HepG2 (cell line): ENCODE measurements around the gene RBM14. TPM values are rescaled to one million over a fixed set of nuclear protein-coding genes. Genes with fewer than 3 reads are reported as not detected.

ENCODE experiments used
- FOXC1 ChIP-seq: sonication (generic); formaldehyde crosslinking; IDR thresholded peaks from 2 replicates; pipeline ENCODE4 v1.8.0; 2022; ENCODE audit warnings: mild to moderate bottlenecking, missing genetic modification reagents, borderline replicate concordance
- ISX ChIP-seq: sonication (generic); formaldehyde crosslinking; conservative IDR thresholded peaks from 2 replicates; pipeline ENCODE4 v1.5.0; 2020; ENCODE audit warnings: missing genetic modification reagents
- JARID2 ChIP-seq: sonication (generic); formaldehyde crosslinking; IDR thresholded peaks from 2 replicates; pipeline ENCODE4 v1.8.1; 2023; ENCODE audit warnings: missing genetic modification reagents, inconsistent platforms; ENCODE audit not compliant: insufficient replicate concordance
- NFE2L1 ChIP-seq: sonication (generic); formaldehyde crosslinking; IDR thresholded peaks from 2 replicates; pipeline ENCODE4 v1.4.0; 2020; ENCODE audit warnings: missing genetic modification reagents, mild to moderate bottlenecking, borderline replicate concordance
- SNRNP70 ChIP-seq: fragments of 200-400 bp; formaldehyde crosslinking; IDR thresholded peaks from 2 replicates; pipeline ENCODE4 v1.6.1; 2017; ENCODE audit warnings: mild to moderate bottlenecking, low read depth, low read length, moderate library complexity
- TAF15 ChIP-seq: fragments of 200-400 bp; formaldehyde crosslinking; IDR thresholded peaks from one replicate; pipeline ENCODE4 v1.6.1; 2018; ENCODE audit warnings: mild to moderate bottlenecking, low read depth, low read length; ENCODE audit not compliant: poor library complexity, severe bottlenecking
- ZNF230 ChIP-seq: sonication (generic); formaldehyde crosslinking; IDR thresholded peaks from 2 replicates; pipeline ENCODE4 v1.4.0; 2020; ENCODE audit warnings: mild to moderate bottlenecking, missing genetic modification reagents
- ZNF530 ChIP-seq: sonication (generic); formaldehyde crosslinking; IDR thresholded peaks from 2 replicates; pipeline ENCODE4 v1.5.0; 2020; ENCODE audit warnings: low read depth, mild to moderate bottlenecking, missing genetic modification reagents
- ZNF619 ChIP-seq: sonication (generic); formaldehyde crosslinking; IDR thresholded peaks from 2 replicates; pipeline ENCODE4 v1.4.0; 2020; ENCODE audit warnings: mild to moderate bottlenecking, missing genetic modification reagents
- polyA plus RNA-seq, 8 experiments: library from polyadenylated mRNA; depleted of rRNA in 3 of 8; stranded (reverse) in 7 of 8; unstranded in 1 of 8; fragments of >200 nt; fragmentation: Illumina TruSeq in 4 of 8; extraction: Trizol in 4 of 8; gene quantifications; 2 replicates each; pipeline versions ENCODE4 v1.2.1 to v1.2.3, GENCODE V29; 2011 to 2016; ENCODE audit warnings: low read depth in 4 of 8, missing spikeins in 1 of 8, mixed read lengths in 1 of 8; ENCODE audit not compliant: insufficient read depth in 1 of 8
- total RNA-seq, 5 experiments: library from RNA; depleted of rRNA; stranded (reverse); fragments of >200 nt; fragmentation: Illumina TruSeq; extraction: Trizol; gene quantifications; 2 replicates each; pipeline ENCODE4 v1.2.3, GENCODE V29; 2016; ENCODE audit warnings: low read depth in 1 of 5
- TF ChIP-seq, protein P1 (sequence below), 2 experiments: sonication (generic) in 1 of 2; formaldehyde crosslinking in 1 of 2; IDR thresholded peaks; 2 replicates each; pipeline versions ENCODE4 v1.6.1 to v1.9.0; 2014 to 2022; ENCODE audit warnings: antibody characterized with exemption in 1 of 2, borderline replicate concordance in 1 of 2, inconsistent platforms in 1 of 2, low read depth in 1 of 2, missing genetic modification reagents in 1 of 2
- TF ChIP-seq, protein P2 (sequence below), 2 experiments: sonication (generic) in 1 of 2; formaldehyde crosslinking in 1 of 2; IDR thresholded peaks; 2 replicates each; pipeline versions ENCODE4 v1.4.0 to v1.6.1; 2018 to 2020; ENCODE audit warnings: missing genetic modification reagents in 2 of 2, borderline replicate concordance in 1 of 2, low read depth in 1 of 2, mild to moderate bottlenecking in 1 of 2, missing biosample characterization in 1 of 2
- TF ChIP-seq, protein P3 (sequence below): IDR thresholded peaks from 2 replicates; pipeline ENCODE4 v1.6.1; 2016; ENCODE audit warnings: low read depth
- TF ChIP-seq, protein P4 (sequence below): sonication (generic); formaldehyde crosslinking; IDR thresholded peaks from 2 replicates; pipeline ENCODE4 v1.5.0; 2020; ENCODE audit warnings: mild to moderate bottlenecking, missing genetic modification reagents
- TF ChIP-seq, protein P5 (sequence below): sonication (generic); formaldehyde crosslinking; IDR thresholded peaks from 2 replicates; pipeline ENCODE4 v1.8.0; 2022; ENCODE audit warnings: mild to moderate bottlenecking, missing genetic modification reagents, moderate library complexity

Gene RBM14
- total and polyA plus RNA-seq, 2 of the 13 experiments (the other 11 are each of a cell fraction or from before 2014, with no cell fraction given) = 12.7 to 44.1 TPM

DNA sequence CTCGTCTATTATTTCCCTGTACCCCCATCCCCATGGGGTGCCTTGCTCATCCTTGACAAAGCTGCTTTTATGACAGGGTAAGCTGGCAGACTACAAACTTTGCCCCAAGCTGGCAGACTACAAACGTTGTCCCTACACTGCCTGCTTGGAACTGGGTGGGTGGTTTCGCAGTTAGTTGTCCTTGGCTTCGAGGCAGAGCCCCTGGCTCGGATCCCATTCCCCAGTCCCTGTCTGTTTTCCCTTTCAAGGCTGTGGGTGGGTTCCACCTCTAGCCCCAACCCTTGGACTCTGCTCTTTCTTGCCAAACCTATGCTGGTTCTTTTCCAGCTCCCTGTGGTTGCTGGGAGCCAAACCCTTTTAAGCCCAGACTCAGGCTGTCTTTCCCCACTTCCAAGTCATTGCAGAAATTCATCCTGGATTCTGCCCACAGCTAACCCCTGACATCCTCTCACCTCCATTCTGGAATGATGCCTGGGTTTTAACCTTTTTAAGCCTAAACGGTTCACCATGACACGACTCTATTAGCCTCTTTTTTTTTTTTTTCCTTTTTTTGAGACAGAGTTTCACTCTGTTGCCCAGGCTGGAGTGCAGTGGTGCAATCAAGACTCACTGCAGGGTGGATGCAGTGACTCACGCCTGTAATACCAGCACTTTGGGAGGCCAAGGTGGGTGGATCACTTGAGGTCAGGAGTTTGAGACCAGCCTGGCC is 9.2 kb upstream of the RBM14 start (continued):
- TF ChIP-seq, protein P1, sequence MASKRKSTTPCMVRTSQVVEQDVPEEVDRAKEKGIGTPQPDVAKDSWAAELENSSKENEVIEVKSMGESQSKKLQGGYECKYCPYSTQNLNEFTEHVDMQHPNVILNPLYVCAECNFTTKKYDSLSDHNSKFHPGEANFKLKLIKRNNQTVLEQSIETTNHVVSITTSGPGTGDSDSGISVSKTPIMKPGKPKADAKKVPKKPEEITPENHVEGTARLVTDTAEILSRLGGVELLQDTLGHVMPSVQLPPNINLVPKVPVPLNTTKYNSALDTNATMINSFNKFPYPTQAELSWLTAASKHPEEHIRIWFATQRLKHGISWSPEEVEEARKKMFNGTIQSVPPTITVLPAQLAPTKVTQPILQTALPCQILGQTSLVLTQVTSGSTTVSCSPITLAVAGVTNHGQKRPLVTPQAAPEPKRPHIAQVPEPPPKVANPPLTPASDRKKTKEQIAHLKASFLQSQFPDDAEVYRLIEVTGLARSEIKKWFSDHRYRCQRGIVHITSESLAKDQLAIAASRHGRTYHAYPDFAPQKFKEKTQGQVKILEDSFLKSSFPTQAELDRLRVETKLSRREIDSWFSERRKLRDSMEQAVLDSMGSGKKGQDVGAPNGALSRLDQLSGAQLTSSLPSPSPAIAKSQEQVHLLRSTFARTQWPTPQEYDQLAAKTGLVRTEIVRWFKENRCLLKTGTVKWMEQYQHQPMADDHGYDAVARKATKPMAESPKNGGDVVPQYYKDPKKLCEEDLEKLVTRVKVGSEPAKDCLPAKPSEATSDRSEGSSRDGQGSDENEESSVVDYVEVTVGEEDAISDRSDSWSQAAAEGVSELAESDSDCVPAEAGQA (IDR thresholded peaks at IDR 0.05; ENCODE audit: low read depth) = no peak
- TF ChIP-seq, protein P1 (CRISPR knock-in tag; IDR thresholded peaks at IDR 0.05; ENCODE audit: borderline replicate concordance) = no peak
- TF ChIP-seq NFE2L1 (CRISPR knock-in tag) = no peak
- no peak for TF ChIP-seq JARID2 (CRISPR knock-in tag)
- no peak for TF ChIP-seq ZNF230 (CRISPR knock-in tag)
- no peak for TF ChIP-seq ZNF619
- TF ChIP-seq, protein P2, sequence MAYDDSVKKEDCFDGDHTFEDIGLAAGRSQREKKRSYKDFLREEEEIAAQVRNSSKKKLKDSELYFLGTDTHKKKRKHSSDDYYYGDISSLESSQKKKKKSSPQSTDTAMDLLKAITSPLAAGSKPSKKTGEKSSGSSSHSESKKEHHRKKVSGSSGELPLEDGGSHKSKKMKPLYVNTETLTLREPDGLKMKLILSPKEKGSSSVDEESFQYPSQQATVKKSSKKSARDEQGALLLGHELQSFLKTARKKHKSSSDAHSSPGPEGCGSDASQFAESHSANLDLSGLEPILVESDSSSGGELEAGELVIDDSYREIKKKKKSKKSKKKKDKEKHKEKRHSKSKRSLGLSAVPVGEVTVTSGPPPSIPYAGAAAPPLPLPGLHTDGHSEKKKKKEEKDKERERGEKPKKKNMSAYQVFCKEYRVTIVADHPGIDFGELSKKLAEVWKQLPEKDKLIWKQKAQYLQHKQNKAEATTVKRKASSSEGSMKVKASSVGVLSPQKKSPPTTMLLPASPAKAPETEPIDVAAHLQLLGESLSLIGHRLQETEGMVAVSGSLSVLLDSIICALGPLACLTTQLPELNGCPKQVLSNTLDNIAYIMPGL (CRISPR knock-in tag; IDR thresholded peaks at IDR 0.05; ENCODE audit: borderline replicate concordance in 1 of 2, low read depth in 1 of 2) = no peak; a peak in 1 of 4 replicates
- no peak for TF ChIP-seq TAF15
- TF ChIP-seq, protein P3, sequence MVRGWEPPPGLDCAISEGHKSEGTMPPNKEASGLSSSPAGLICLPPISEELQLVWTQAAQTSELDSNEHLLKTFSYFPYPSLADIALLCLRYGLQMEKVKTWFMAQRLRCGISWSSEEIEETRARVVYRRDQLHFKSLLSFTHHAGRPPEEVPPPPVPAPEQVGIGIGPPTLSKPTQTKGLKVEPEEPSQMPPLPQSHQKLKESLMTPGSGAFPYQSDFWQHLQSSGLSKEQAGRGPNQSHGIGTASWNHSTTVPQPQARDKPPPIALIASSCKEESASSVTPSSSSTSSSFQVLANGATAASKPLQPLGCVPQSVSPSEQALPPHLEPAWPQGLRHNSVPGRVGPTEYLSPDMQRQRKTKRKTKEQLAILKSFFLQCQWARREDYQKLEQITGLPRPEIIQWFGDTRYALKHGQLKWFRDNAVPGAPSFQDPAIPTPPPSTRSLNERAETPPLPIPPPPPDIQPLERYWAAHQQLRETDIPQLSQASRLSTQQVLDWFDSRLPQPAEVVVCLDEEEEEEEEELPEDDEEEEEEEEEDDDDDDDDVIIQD (CRISPR knock-in tag) = no peak
- TF ChIP-seq, protein P4, sequence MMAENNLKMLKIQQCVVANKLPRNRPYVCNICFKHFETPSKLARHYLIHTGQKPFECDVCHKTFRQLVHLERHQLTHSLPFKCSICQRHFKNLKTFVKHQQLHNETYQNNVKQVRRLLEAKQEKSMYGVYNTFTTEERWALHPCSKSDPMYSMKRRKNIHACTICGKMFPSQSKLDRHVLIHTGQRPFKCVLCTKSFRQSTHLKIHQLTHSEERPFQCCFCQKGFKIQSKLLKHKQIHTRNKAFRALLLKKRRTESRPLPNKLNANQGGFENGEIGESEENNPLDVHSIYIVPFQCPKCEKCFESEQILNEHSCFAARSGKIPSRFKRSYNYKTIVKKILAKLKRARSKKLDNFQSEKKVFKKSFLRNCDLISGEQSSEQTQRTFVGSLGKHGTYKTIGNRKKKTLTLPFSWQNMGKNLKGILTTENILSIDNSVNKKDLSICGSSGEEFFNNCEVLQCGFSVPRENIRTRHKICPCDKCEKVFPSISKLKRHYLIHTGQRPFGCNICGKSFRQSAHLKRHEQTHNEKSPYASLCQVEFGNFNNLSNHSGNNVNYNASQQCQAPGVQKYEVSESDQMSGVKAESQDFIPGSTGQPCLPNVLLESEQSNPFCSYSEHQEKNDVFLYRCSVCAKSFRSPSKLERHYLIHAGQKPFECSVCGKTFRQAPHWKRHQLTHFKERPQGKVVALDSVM (CRISPR knock-in tag) = no peak; the same call in 1 of the 2 replicates
- TF ChIP-seq ZNF530 (CRISPR knock-in tag) = no peak
- TF ChIP-seq, protein P5, sequence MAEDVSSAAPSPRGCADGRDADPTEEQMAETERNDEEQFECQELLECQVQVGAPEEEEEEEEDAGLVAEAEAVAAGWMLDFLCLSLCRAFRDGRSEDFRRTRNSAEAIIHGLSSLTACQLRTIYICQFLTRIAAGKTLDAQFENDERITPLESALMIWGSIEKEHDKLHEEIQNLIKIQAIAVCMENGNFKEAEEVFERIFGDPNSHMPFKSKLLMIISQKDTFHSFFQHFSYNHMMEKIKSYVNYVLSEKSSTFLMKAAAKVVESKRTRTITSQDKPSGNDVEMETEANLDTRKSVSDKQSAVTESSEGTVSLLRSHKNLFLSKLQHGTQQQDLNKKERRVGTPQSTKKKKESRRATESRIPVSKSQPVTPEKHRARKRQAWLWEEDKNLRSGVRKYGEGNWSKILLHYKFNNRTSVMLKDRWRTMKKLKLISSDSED (CRISPR knock-in tag) = no peak
- no peak for TF ChIP-seq FOXC1 (CRISPR knock-in tag)
- TF ChIP-seq SNRNP70 = no peak
- no peak for TF ChIP-seq ISX (CRISPR knock-in tag)
